ENCODE results near the gene PALS1. TPM values are rescaled to one million over a fixed set of nuclear protein-coding genes. Genes with fewer than 3 reads are reported as not detected.

The PALS1 gene
- total RNA-seq, 1 experiment from 2014 or later = 18.0 TPM

- Histone ChIP-seq H3K27ac (ENCODE audit: low read depth, low read length) (no peak overlapping the region), H3K9me2 (ENCODE audit: insufficient read depth) (no peaks in the 10 kb centered on the region), H3K4me2 (ENCODE audit: low read length) (no peak overlapping the region), H4K20me1 (ENCODE audit: insufficient read depth) (no peaks in the 10 kb centered on the region), H3K4me1 (ENCODE audit: control insufficient read depth in 1 of 2, insufficient read depth in 2 of 2, low read length in 2 of 2) (peaks cover 8 to 13% of the 10 kb centered on the region in 2 experiments), H2AFZ (ENCODE audit: low read depth, low read length, poor library complexity, severe bottlenecking) (no peak overlapping the region), H3K4me3 (replicated peaks in 1 of 2; ENCODE audit: low read depth in 1 of 2, low read length in 2 of 2) (no peak overlapping the region), H3K79me2 (ENCODE audit: insufficient read depth, low read length) (peaks cover 71% of the 10 kb centered on the region), H3K9me3 (ENCODE audit: control insufficient read depth in 1 of 2, insufficient read depth in 1 of 2, low read depth in 1 of 2, low read length in 2 of 2) (no peaks in the 10 kb centered on the region), H3K27me3 (ENCODE audit: insufficient read depth, low read length) (no peaks in the 10 kb centered on the region), H3K36me3 (ENCODE audit: control insufficient read depth in 1 of 2, insufficient read depth in 2 of 2, low read length in 2 of 2) (no peaks in the 10 kb centered on the region), H3K9ac (ENCODE audit: low read length) (no peak overlapping the region)
- no peak for DNase-seq (ENCODE audit: low read depth, low spot score)
- intact Hi-C loops (cut with micrococcal nuclease) = no loop called here
- ATAC-seq = no peak
- TF ChIP-seq REST (IDR thresholded peaks at IDR 0.05; ENCODE audit: low read depth) (no peak), CTCF (IDR thresholded peaks at IDR 0.05 in 2 of 3, conservative IDR thresholded peaks at IDR 0.05 in 1 of 3; ENCODE audit: borderline replicate concordance in 1 of 3, insufficient read depth in 1 of 3, low read depth in 2 of 3, low read length in 2 of 3) (no peak), MAX (IDR thresholded peaks at IDR 0.05) (no peak), EGR1 (IDR thresholded peaks at IDR 0.05; ENCODE audit: low read depth) (no peak), JUND (IDR thresholded peaks at IDR 0.05) (no peak), SIN3A (IDR thresholded peaks at IDR 0.05; ENCODE audit: low read depth) (no peak), ATF3 (IDR thresholded peaks at IDR 0.05) (no peak), EZH2phosphoT487 (IDR thresholded peaks at IDR 0.05; ENCODE audit: borderline replicate concordance) (no peak)
- POLR2A ChIA-PET = no interaction called here
- no TSS peak for BruUV-seq (replicated peaks)
- RAD21 ChIA-PET (ENCODE audit: low non-redundant PET in 1 of 2, low total read pairs in 2 of 2, uncharacterized antibody in 2 of 2, unreplicated experiment in 2 of 2) = no interaction called here
- CTCF ChIA-PET = no interaction called here
Observed at GRCh38 chr14:67268426-67269150, 27.4 kb downstream of the PALS1 start.

All from HCT116 (cell line).